Cortex of kidney (tissue), 1 donor: Measurements from ENCODE around the gene FAM53C.

Experiments
- DNase-seq: peaks from one replicate; lab custom pipeline; 2025; lab: John Stamatoyannopoulos, UW

The FAM53C gene

DNA sequence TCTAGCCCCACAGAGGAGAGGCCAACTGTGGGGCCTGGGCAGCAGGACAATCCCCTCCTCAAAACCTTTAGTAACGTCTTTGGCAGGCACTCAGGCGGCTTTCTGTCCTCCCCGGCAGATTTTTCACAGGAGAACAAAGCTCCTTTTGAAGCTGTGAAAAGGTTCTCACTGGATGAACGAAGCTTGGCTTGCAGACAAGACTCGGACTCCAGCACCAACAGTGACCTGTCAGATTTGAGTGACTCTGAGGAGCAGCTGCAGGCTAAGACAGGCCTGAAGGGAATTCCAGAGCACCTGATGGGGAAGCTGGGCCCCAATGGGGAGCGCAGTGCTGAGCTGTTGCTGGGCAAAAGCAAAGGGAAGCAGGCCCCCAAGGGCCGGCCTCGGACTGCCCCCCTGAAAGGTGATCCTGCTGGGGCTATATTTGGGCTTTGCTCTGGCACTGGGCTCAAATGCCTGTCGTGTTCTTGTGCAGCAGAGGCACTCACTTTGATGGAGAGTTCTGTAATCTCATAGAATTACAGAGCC lies 53.9 kb downstream of the FAM53C start:
- DNase-seq: no peak
